CD4-positive, alpha-beta T cell treated with Interleukin-10 for 1 hour (primary cell): ENCODE results near the gene CXCR6.

Experiments used
- DNase-seq: peaks from one replicate; pipeline ENCODE4 v3.0.0-alpha.2; 2020

CXCR6 gene

GRCh38 chr3:45943207-45943846, at the start of gene CXCR6:
Gene CXCR6, plus strand, starts transcription at chr3:45943464. Its CDS starts 3,018 bp downstream, at chr3:45946482.
- peak; percentile 61 for DNase-seq

GRCh38 chr3:45894015-45894414, 49.2 kb upstream of the CXCR6 start:
- no peak for DNase-seq

- DNase-seq, result no peak
These were observed 47.4 kb upstream of the CXCR6 start for GRCh38 chr3:45895686-45896468.

- no peak for DNase-seq
These were observed 46.3 kb upstream of the CXCR6 start for GRCh38 chr3:45896956-45897355.

GRCh38 chr3:45904931-45905330, 38.3 kb upstream of the CXCR6 start:
- DNase-seq, result no peak

- no peak for DNase-seq
These were observed 37.5 kb upstream of the CXCR6 start for GRCh38 chr3:45905755-45906154.

GRCh38 chr3:45906681-45907407, 36.4 kb upstream of the CXCR6 start:
- no peak for DNase-seq

GRCh38 chr3:45907769-45908705, 35.2 kb upstream of the CXCR6 start:
- peak; percentile 43 for DNase-seq

- DNase-seq, result no peak
These were observed 34.5 kb upstream of the CXCR6 start for GRCh38 chr3:45908761-45909160.

- DNase-seq, result no peak
These were observed 33.7 kb upstream of the CXCR6 start for GRCh38 chr3:45909542-45909941.

GRCh38 chr3:45910892-45911291, 32.4 kb upstream of the CXCR6 start:
- no peak for DNase-seq

GRCh38 chr3:45911511-45912226, 31.6 kb upstream of the CXCR6 start:
- peak; percentile 16 for DNase-seq

GRCh38 chr3:45912435-45912834, 30.8 kb upstream of the CXCR6 start:
- DNase-seq, result no peak

- DNase-seq, result no peak
These were observed 28.8 kb upstream of the CXCR6 start for GRCh38 chr3:45914362-45915058.

GRCh38 chr3:45915059-45915439, 28.2 kb upstream of the CXCR6 start:
- DNase-seq, result no peak

- peak; percentile 68 for DNase-seq
These were observed 27.6 kb upstream of the CXCR6 start for GRCh38 chr3:45915518-45916231.

GRCh38 chr3:45917146-45917898, 25.9 kb upstream of the CXCR6 start:
- no peak for DNase-seq

GRCh38 chr3:45921158-45922038, 21.9 kb upstream of the CXCR6 start:
- DNase-seq, result no peak

- DNase-seq, result no peak
These were observed 21.3 kb upstream of the CXCR6 start for GRCh38 chr3:45922039-45922326.
